Stimulated activated CD8-positive, alpha-beta memory T cell treated with anti-CD3 and anti-CD28 coated beads, Interleukin-4, amount 100 ng/mL, for 4 hours (primary cell): ENCODE measurements around the gene CACNG6.

Source experiments
- DNase-seq, 2 donors: peaks; one replicate each; pipeline ENCODE4 v3.0.0-alpha.2; 2020; ENCODE audit warnings: low read depth in 2 of 2, low spot score in 1 of 2

CACNG6 gene

GRCh38 chr19:53966931-53967330 is 24.5 kb upstream of the CACNG6 start:
- no peak for DNase-seq

DNA sequence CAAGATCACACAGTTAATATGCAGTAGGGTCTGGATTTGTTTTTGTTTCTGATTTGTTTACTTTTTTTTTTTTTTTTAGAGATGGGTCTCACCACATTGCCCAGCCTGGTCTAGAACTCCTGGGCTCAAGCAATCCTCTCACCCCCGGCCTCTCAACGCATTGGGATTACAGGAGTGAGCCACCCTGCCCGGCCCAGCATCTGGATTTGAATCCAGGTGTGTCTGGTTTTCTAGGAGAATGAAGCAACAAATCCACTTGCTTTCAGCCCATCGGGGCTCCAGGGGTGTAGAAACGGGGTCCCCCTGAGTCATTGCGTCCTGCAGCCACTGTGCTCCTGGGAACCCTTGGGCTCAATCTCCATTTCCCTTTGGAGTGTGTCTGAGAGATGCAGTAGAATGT is 22.1 kb upstream of the CACNG6 start:
- no peak for DNase-seq

- DNase-seq, result no peak
Observed at GRCh38 chr19:53971673-53972072, 19.8 kb upstream of the CACNG6 start.

DNA sequence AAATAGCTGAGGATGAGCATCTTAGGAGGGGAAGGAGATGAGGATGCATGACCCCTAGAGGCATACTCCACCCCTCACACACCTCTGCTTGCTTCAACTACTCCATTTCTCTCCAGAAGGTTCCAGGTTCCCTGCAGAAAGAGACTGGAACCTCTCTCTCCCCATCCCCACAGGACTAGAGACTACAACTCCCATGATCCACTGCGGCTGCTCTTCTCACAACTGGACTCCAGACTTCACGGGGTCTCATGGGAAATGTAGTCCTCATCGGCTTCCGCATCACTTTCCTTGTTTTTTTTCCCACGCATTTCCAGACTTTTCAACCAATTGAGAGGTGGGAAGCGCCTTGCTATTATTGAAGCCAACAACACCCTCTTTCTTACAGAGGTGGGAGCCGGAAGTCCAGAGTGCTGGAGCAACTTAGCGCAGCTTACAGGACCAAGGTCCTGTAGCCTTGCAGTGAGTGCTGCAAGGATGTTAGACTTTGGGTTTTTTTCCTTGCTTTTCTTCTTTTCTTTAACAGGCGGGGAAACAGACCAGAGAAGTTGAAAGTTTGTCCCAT is 13.9 kb upstream of the CACNG6 start:
- peak in 1 of 2 donors; percentile 24 for DNase-seq

DNA sequence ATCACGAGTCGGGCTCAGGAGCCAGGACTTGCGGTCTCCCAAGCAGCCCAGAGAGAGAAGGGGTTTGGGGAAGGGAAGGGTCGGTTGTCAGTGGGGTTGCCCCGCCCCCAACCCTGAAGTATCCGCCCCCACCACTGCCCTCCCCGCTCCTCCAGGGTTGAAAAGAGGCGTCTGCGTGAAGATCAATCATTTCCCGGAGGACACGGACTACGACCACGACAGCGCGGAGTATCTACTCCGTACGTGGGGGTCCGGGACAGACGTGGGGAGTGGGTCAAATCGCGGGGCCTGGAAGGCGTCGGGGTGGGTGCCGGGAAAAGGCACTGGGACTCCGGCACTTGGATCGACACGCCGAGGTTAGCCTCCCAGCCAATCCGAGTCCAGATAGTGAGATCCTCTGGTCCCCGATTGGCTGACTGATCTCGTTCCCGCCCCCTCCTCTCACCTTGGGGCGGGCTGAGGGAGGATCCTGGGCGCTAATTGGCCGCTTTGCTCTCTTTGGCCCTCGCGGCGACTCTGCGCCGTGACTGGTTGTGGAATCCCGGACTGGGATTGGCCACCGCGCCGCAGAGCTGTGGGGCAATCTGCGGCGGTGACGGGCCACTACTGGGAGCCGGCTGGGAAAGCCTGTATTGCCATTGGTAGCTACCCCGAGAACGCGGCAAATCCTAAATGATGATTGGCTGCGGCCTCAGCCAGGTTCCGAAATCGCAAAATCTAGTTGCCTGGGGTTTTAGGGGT is 13.3 kb upstream of the CACNG6 start:
- no peak for DNase-seq

DNA sequence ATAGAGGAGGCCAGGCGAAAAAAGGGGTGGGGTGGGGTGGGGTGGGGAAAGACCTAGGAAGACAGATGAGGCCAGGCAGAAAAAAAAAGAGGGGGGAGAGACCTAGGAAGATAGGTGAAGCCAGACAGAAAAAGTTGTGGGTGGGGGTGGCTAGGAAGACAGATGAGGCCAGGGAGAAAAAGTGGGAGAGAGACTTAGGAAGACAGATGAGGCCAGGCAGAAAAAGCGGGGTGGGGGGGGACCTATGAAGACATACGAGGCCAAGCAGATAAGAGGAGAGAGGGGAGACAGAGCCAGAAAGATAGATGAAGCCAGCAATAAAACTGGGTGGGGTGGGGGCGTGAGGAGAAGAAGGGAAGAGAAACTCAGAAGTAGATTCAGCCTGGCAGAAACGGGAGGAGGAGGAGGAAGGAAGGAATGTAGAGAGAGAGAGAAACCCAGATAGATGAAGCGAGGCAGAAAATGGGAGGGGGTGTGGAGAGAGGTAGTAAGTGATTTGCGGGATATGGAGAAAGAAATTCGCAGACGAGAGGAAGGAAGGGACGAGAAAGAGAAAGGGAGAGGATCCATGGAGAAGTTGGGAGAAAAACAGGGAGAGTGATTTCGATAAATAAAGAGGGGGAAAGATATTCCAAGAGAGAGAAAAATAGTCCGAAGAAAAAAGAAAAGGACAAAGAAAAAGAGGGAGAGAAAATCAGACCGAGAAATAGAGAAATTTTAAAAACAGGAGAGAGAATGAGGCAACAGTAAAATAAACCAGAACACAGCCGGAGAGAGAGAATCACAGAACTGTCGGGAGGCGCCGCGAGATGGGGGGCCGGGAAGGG is 12.2 kb upstream of the CACNG6 start:
- no peak for DNase-seq

DNA sequence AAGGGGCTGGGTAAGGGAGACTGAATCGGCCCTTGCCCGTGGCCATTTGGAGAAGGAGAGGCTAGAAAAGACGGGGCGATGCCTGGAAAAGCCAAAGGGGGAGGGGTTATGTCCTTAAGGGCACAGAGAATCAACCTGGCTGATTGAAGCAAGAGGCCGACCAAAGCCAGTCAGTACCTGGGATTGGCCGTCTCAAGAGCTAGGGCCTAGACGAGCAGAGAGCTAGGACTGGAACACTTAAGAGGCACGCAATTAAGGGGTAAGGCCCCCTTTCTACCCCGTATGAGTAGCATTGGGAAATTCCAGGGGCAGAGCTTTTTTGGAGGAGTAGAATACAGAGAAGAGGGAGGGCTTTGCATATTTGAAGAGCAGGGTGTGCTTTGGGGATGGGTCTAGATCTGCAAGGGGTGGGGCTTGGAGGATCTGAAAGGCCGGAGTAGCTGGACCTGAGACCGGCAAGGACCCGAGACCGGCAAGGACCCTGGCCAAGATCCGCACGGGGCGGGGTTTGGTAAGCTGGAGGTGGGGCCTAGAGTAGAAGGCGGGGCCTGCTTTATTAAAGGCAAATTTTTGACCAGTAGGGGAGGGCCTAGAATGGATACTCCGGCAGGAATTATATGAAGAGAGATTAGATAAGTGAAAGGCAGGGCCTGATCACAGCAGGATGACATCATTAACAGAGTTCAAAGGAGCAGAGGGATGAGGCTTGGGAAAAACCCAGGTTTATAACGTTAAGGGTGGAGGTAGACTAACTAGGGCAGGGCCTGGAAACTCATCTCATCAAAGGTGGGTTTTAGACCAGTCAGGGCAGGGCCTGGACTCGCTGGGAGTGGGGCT is 10.7 kb upstream of the CACNG6 start:
- no peak for DNase-seq

GRCh38 chr19:53981376-53981951 is 10.0 kb upstream of the CACNG6 start:
- DNase-seq, result no peak

DNA sequence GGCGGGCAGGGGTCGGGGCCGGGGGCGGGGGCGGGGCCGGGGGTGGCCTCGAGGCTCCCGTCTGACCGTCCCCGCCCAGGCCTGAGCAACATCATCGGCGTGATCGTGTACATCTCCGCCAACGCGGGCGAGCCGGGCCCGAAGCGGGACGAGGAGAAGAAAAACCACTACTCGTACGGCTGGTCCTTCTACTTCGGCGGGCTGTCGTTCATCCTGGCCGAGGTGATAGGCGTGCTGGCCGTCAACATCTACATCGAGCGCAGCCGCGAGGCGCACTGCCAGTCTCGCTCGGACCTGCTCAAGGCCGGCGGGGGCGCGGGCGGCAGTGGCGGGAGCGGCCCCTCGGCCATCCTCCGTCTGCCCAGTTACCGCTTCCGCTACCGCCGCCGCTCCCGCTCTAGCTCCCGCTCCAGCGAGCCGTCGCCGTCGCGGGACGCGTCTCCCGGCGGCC is 9.4 kb upstream of the CACNG6 start:
- no peak for DNase-seq

- no peak for DNase-seq
Observed at GRCh38 chr19:53982611-53983010, 8.8 kb upstream of the CACNG6 start.

GRCh38 chr19:53983457-53984289 is 7.8 kb upstream of the CACNG6 start:
- DNase-seq, result no peak

DNA sequence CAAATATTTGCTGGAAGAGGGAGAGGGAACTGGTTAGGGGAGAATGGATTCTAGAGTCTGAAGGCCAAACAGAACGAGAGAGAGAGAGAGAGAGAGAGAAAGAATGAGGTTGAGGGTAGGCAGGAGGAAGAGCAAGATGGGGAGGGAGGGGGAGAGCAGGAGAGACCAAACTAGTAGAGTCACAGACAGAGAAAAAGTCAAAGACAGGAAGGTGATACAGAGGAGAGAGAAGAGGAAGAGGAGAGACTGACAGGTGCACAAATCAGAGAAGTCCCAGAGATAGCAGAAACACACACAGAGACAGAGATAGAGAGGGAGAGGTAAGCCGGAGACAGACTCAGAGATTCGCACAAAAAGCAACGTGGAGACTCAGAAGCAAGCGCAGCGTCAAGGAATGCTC is 5.6 kb upstream of the CACNG6 start:
- no peak for DNase-seq

GRCh38 chr19:53988981-53989380 is 2.5 kb upstream of the CACNG6 start:
- DNase-seq, result no peak

DNA sequence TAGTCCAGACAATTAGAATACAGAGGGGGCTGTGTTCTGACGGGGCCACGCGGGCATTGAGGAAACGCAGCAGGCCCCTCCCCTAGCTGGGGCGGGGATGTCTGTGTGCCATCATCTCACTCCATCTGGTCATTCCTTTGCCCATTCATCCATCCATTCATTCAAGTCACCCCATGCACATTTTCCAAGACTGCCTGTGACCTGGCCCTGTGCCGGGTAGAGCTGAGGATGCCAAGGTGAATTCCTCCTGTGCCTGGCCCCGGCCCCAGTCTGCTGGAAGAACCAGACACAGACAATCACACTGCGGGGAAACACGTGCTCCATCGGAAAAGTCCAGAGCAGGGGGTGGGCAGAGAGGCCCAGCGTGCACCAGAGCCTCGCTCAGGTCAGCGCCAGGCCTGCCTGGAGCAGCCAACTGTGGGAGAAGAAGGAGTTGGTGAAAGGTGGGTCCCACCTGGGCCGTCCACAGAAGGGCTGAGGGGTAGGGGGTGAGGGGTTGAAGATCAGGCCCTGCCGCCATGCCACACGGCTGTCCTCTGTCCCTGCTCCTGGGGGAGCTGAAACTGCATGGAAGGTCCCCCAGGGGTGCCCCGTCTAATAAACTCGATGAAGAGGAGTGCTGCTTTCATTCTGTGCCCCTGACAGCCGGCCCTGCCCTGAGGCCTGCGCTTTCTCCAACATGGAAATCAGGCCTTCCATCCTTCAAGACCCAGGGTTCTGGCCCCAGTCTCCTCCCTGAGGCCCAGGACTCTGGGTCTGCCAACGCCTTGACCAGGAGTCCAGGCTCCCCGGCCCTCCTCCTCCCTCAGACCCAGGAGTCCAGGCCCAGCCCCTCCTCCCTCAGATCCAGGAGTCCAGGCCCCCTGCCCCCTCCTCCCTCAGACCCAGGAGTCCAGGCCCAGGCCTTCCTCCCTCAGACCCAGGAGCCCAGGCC is 1.6 kb upstream of the CACNG6 start:
- DNase-seq, result no peak

GRCh38 chr19:53992211-53992610 is 774 bp downstream of the CACNG6 start:
- DNase-seq, result no peak

DNA sequence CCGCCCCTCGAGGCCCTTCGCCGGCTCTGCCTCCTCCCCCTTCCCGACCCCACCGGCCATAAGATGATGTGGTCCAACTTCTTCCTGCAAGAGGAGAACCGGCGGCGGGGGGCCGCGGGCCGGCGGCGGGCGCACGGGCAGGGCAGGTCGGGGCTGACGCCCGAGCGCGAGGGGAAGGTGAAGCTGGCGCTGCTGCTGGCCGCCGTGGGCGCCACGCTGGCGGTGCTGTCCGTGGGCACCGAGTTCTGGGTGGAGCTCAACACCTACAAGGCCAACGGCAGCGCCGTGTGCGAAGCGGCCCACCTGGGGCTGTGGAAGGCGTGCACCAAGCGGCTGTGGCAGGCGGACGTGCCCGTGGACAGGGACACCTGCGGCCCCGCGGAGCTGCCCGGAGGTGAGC is 1.4 kb downstream of the CACNG6 start:
- no peak for DNase-seq

DNA sequence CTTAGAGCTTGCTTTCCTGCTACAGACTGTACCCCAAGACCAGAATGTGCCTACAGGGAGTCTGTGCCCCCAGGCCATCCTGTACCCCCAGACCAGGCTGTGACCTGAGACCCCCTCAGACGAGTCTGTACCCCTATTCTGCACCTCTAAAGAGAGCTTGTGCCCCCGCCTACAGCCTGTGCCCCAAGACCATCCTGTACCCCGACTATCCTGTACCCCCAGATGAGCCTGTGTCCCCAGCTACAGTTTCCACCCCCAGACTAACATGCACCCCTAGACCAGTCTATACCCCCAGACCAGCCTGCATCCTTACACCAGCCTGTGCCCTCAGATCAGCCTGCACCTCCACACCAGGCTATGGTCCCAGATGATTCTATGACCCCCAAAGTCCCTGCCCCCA is 2.0 kb downstream of the CACNG6 start:
- DNase-seq, result no peak

- no peak for DNase-seq
Observed at GRCh38 chr19:53994811-53995210, 3.4 kb downstream of the CACNG6 start.

- no peak for DNase-seq
Observed at GRCh38 chr19:53998223-53998622, 6.8 kb downstream of the CACNG6 start.
